NK-92 treated with Interleukin-12 subunit alpha and Interleukin-12 subunit beta, amount 100 ng/mL, for 24 hours (cell line): Measurements from ENCODE around the gene IMMT.
"Not testable (repeated sequence)": the region's sequence is repeated elsewhere in the genome, so short reads cannot be mapped to it uniquely, and the experiment has no call there.

Source experiments
- DNase-seq: peaks from one replicate; lab custom pipeline; 2025; lab: John Stamatoyannopoulos, UW

IMMT gene

GRCh38 chr2:86226070-86226469, 30.8 kb upstream of the IMMT start:
- no peak for DNase-seq

DNA sequence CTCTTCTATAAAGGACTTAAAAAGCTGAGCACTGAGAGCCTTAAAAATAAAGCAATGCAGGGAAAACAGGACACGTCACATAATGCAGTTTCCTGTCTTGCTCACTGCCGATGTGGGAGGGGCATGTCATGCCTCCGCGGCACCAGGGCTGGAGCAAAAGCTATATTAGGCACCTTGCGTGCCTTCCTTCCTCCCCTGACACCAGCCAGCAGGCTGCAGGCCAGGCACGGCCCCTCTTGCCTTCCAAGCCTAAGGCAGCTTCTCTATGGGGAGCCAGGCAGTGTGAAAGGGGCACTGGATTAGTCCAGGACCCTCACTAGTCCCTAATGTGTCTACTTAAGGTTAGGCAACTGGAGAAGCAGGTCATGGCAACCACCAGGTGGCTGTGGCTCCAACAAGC, 30.3 kb upstream of the IMMT start:
- no peak for DNase-seq

GRCh38 chr2:86224645-86225355, 29.5 kb upstream of the IMMT start:
- no peak for DNase-seq

DNA sequence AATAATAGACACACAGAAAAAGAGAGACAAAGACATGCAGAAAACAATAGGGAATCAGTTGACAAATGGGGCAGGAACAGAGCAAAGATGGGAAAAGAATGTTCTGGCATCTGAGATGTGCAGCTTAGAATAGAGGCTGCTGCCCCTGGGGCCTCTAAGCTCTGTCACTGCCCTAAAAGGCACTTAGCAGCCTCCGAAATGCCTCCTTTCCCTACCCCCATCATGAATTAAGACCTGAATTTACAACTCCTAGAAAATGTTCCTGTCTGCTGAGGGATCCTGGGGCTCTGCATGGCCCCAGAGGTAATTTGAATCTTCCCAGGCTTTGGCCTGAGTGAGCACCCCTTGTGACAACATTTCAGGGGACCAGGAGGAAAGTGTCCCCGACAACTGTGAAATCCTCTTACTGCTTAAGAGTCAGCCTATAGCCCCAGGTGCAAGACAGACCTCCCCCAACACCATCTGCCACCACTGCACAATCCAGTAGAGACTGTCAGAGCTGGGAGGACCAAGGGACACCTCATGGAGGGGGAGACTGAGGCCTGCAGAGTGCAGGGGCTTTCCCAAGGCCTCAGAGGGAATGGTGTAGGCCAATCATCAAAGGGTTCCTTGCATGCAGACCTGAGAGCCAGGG, 28.8 kb upstream of the IMMT start:
- no peak for DNase-seq

DNA sequence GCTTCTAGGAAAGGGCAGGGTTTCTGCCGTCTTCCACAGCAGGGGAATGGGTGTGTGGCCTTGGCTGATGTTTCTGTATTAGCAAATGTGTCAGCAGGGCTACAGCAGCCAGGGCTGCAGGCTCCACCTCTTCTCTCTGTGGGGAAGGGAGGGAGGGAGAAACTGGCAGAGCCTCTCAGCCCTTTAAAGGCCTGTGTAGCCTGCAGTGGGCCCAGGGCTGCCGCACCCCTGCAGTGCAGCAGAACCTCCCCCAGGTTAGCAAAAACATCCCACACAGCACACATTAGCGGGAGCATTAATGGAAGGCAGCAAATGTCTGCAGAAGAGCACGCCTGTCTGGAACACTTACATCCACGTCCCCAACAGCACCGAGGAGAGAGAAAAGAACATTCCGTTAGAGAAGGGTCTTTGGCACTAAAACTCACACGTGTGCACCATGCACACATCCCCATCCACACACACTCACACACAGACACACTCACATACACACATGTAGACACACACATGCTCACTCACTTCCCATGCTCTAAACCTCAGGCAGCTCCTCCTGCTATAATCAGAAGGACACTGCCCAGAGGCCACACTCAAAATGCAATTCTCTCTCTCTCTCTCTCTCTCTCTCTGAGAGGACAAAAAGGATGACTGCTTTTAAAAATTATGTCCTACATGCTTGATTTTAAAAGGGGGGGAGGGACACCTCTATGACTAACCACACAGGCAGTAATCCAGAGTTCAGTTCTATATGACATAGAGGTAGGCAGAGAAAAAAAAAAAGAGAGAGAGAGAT, 28.1 kb upstream of the IMMT start:
- no peak for DNase-seq

- no peak for DNase-seq
These were observed 25.9 kb upstream of the IMMT start for GRCh38 chr2:86221066-86221684.

DNA sequence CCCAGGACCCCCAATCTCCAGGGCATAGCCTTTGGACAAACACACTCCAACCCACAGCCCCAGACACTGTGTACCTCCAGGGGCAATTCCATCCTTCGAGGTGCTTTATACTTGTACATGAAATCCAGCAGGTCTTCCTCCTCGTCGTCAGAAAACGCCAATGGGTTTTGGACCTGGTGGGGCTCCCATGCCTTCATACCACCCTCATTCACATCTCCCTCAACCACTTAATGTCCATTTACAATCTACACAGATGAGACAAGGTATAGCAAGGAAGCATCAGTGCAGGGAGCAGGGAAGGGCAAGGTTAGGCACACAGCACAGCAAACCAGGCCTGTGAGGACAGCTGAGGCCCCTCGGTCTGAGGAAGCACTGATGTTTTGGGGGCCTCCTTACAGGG, 24.6 kb upstream of the IMMT start:
- DNase-seq: no peak

DNA sequence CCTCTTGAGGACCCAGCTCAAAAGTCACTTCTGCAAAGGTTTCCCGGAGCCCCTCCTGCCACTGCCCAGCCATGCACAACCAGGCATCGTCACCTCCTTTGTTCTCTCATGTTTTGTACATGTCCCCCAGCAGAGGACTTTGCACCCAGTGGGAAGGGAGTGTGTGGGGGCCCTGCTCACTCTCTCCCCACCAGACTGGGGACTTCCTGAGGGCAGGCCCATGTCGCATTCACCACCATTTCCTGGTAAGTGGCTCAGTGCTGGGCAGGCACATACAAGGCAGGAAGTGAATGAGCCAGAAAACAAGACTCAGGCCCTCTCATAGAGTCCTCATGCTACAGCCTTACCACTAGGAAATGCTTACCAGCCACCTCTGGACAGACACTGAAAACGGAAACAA, 22.9 kb upstream of the IMMT start:
- no peak for DNase-seq

DNA sequence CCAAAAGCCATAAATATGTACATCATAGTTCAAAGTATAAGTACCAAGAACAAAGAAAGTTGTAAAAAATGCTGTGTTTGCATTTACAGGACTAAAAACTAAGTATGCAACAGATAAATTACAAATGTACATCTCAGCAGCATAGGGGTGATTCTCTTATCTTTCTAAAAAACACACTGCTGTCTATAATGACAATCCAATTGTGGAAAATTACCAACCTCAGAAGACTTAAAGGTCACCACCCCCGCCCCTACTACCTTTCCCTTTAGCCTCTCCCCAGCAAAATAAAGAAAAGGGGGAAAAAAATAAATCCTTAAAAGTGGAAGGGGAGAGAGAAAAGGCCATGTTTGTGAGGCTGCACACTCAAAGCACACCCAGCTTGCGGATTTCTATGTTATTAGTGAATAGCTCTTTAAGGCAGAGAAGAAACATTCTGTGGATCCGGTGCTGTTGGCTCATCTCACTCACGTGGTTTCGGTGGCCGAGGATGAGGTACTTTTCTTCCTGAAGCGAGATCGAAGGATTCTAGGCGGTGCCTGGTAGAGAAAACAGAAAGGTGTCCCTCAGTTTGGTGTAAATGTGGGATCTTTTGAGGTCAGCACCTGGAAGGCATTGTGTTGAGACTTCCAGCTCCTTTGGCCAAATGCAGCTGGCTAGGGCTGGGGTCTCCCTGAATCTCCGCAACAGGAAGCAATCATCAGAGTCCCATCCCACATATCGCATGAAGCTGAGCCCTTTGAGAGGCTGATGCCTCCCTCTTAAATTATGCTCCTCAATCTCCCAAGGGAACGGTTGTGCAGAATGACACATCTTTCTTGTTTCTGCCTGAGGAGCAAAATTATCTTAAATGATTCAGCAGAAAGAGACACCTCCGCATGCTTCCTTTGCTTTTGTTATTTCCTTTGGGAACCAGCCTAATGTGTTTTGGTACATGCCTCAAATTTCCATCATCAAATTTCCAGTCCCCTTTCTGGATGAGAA, 21.6 kb upstream of the IMMT start:
- DNase-seq: no peak

DNA sequence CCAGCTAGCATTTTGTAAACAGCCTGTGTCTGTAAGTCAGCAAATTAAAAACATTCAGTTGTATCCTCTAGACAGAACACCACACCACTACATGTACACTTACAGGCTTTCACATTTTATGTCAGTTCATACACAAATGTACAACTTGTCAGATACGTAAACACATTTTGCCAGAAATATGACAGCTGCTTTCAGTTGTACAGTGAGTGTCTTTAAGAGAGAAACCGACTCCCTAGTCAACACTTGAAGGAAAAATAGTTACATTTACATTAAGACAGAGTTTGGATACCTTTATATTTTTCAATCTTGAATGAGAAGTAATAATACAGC, 19.2 kb upstream of the IMMT start:
- DNase-seq: no peak

GRCh38 chr2:86213699-86214502, 18.6 kb upstream of the IMMT start:
- DNase-seq: no peak

DNA sequence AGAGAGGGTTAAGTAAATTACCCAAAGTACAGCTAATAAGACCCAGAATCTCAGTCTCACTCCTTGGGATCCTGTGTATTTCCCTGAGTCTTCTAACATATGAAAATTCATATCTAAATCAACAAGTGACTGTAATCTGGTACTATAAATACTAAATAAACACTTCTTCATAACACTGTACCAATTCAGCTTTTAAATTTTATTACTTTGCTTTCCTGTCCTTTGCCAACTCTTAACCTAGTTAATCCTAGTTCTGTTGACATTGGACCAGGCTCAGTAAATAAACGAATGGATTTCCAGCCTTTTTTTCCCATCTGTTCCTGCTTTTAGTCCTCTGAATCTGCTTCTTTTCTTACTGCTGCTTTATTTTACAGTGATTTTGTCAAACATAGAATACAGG, 17.8 kb upstream of the IMMT start:
- no peak for DNase-seq

GRCh38 chr2:86211796-86212188, 16.5 kb upstream of the IMMT start:
- DNase-seq: no peak

DNA sequence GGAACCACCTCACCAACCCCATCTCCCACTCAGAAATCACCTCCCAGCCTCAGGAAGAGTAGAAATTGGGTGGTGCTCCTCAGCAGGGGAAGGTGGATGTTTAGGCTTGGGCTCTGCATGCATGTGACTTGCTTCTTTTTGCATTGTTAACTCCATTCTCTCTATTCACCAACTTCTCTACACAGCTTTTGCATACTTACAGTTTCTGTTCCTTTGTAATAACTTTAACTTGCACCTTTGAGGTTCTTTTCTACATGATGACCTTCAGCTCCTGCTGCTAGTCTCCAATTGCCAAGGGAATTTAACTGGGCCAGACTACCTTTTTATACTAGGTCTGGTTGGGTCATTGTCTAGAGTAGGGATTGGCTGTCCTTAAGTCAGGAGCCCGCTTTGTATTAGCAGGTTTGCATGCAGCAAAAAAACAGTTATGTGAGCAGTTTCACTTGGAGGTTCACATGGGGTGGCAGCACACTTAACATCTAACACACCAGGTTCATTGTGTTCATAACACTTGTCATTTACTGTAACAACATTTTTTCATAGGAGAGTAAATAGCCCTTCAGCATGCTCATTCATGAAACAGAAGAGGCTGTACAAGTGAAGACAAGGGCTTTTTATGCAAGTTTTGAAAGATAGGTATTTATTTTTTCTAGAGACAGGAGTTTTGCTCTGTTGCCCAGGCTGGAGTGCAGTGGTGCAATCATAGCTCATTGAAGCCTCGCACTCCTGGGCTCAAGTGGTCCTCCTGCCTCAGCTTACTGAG, 16.0 kb upstream of the IMMT start:
- no peak for DNase-seq

DNA sequence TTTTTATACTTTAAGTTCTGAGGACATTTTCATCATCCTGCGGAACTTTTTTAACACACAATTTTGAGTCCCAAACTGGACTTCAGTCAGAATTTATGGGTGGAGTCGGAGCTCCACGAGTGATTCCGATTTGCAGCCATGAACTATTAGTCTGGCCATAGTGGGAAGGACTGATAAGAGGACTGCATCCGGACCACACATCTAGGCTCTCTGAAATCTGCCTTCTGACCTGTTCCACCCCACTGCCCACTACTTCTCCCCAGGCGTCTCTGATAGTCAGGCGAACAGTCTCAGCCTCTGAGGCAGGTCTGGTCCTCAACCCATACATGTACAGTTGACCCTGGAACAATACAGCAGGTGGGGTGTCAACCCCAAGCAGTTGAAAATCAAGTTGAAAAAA, 9.2 kb upstream of the IMMT start:
- no peak for DNase-seq

GRCh38 chr2:86203614-86204013, 8.4 kb upstream of the IMMT start:
- DNase-seq: no peak

GRCh38 chr2:86202702-86203101, 7.4 kb upstream of the IMMT start:
- no peak for DNase-seq

GRCh38 chr2:86202336-86202692, 7.1 kb upstream of the IMMT start:
- no peak for DNase-seq

DNA sequence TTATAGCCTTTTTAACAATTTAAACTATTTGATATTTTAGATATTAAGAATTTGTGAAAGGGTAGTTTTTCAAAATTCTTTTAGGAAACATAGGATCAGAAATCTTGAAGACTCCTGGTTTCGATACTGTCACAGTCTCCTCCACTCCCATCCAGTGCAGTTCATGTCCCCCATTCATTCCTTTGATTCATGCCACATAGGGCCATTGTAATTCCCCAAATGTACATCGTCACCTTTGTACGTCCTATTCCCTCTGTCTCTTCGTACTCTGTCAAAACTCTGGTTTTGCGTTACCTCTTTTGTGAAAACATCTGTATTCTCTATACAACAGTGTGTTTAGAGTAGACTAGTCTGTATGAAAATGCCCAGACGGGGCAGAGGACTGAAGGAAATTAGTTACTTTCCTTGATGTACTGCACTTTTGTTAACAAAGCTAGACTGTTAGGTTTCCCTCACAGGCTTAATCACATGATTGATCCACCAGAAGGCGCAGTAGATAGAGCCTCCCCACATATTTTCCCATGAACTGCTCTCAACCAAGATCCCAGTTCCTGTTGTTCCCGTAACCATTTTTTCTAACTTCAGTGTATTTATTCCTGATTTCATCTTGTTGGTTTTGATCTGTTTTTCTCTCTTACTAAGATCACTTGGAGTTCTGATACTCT, 6.5 kb upstream of the IMMT start:
- DNase-seq: no peak

DNA sequence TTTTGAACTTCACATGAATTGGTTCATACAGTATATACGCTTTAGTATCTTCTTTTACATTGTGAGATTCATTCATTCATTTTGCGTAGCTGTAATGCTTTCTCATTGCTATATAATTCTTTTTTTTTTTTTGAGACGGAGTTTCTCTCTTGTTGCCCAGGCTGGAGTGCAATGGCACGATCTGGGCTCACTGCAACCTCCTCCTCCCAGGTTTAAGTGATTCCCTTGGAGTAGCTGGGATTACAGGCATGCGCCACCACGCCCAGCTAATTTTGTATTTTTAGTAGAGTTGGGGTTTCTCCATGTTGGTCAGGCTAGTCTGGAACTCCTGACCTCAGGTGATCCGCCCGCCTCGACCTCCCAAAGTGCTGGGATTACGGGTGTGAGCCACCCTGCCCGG, 5.3 kb upstream of the IMMT start:
- not testable (repeated sequence) for DNase-seq
